H1 (cell line): ENCODE data around the gene GAD2. TPM values are rescaled to one million over a fixed set of nuclear protein-coding genes. Genes with fewer than 3 reads are reported as not detected.

Source experiments
- BACH1 ChIP-seq: IDR thresholded peaks from 2 replicates; pipeline ENCODE4 v1.6.1; 2012; ENCODE audit warnings: low read length, improper control_type of control experiment
- CBX8 ChIP-seq: fragments of 300-800, 300-1000 bp; sonication (generic); IDR thresholded peaks from 2 replicates; pipeline ENCODE4 v1.7.1; 2016; ENCODE audit warnings: low read depth, low read length, borderline replicate concordance
- CREB1 ChIP-seq: IDR thresholded peaks from 2 replicates; pipeline ENCODE4 v1.6.1; 2012; ENCODE audit warnings: inconsistent platforms
- CTBP2 ChIP-seq: IDR thresholded peaks from 2 replicates; pipeline ENCODE4 v1.7.0; 2011; ENCODE audit warnings: borderline replicate concordance, mild to moderate bottlenecking, moderate library complexity, mixed read lengths, low read length; ENCODE audit not compliant: insufficient read depth, insufficient read length
- E2F6 ChIP-seq: IDR thresholded peaks from 2 replicates; pipeline ENCODE4 v1.6.1; 2012; ENCODE audit warnings: inconsistent platforms
- GABPA ChIP-seq: IDR thresholded peaks from 2 replicates; pipeline ENCODE4 v1.6.1; 2011; ENCODE audit warnings: mild to moderate bottlenecking, low read length, moderate library complexity, borderline replicate concordance; ENCODE audit not compliant: insufficient read depth
- HDAC6 ChIP-seq: IDR thresholded peaks from one replicate; pipeline ENCODE4 v1.7.1; 2012; ENCODE audit warnings: low read depth, mild to moderate bottlenecking, inconsistent platforms, low read length, moderate library complexity
- SAP30 ChIP-seq: fragments of 300-600 bp; sonication (generic); IDR thresholded peaks from 2 replicates; pipeline ENCODE4 v1.7.1; 2012; ENCODE audit warnings: low read length, moderate library complexity, mild to moderate bottlenecking, inconsistent platforms; ENCODE audit not compliant: insufficient read depth, insufficient replicate concordance
- SIN3A ChIP-seq, 2 experiments: IDR thresholded peaks in 1 of 2; conservative IDR thresholded peaks in 1 of 2; 2 replicates each; pipeline ENCODE4 v1.6.1; 2011 to 2012; ENCODE audit warnings: low read length in 2 of 2, improper control_type of control experiment in 1 of 2, low read depth in 1 of 2, mild to moderate bottlenecking in 1 of 2
- SP2 ChIP-seq: IDR thresholded peaks from 2 replicates; pipeline ENCODE4 v1.6.1; 2012; ENCODE audit warnings: mild to moderate bottlenecking, low read length, inconsistent platforms
- TAF1 ChIP-seq: IDR thresholded peaks from 2 replicates; pipeline ENCODE4 v1.6.1; 2011; ENCODE audit warnings: mild to moderate bottlenecking, low read depth, low read length
- TBP ChIP-seq: IDR thresholded peaks from 2 replicates; pipeline ENCODE4 v1.6.1; 2011; ENCODE audit warnings: low read depth, low read length, improper control_type of control experiment
- polyA plus RNA-seq, 7 experiments: library from polyadenylated mRNA; depleted of rRNA in 3 of 7; stranded (reverse) in 5 of 7; unstranded in 2 of 7; fragments of >200 nt in 5 of 7; fragments of 200-250 nt in 2 of 7; gene quantifications; 1 replicate in 5 of 7; 2 replicates in 1 of 7; 4 replicates in 1 of 7; pipeline versions ENCODE4 v1.2.1 to v1.2.3, GENCODE V29; 2011 to 2013; ENCODE audit warnings: missing spikeins in 2 of 7, mixed read lengths in 2 of 7
- total RNA-seq: library from RNA; stranded (reverse); fragmentation: NEBNext Ultra II Directional; extraction: Animal tissue kit (Norgen Biotek cat#: 25700); gene quantifications from 2 replicates; pipeline ENCODE4 v1.2.1, GENCODE V29; 2021

The GAD2 gene
- total and polyA plus RNA-seq, 2 of the 8 experiments (the other 6 are each of a cell fraction or from before 2014, with no cell fraction given), result 0.30 to 0.47 TPM

DNA sequence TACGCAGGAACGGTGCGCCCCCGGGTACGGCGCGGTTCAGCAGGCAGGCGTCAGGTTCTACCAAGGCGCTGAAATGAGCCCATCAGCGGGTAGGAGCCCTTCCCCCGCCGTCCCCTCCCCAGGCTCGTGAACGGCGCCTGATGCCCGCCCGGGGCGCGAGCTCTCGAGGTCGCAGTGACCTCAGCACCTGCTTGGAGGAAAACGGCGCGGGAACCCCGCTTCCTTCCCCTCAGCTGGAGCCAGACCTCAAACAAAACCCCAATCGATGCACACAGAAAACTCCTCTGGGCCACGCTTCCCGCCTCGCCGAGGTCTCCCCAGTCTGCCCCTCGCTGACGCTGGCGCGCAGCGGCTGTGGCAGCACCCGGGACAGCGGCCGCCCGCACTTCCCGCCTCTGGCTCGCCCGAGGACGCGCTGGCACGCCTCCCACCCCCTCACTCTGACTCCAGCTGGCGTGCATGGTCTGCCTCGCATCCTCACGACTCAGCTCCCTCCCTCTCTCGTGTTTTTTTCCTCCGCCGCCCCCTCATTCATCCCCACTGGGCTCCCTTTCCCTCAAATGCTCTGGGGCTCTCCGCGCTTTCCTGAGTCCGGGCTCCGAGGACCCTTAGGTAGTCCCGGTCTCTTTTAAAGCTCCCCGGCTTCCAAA, 514 bp upstream of the GAD2 start (continued):
- no peak; the same call in 1 of the 2 replicates for TF ChIP-seq TBP
- TF ChIP-seq BACH1, result peak; percentile 47; the same call in 1 of the 2 replicates
- TF ChIP-seq TAF1, result 0 out of 2 replicates have a peak, but pooled peaks have one; percentile 18
- no peak for TF ChIP-seq GABPA
- TF ChIP-seq SIN3A (conservative IDR thresholded peaks at IDR 0.05 in 1 of 2, IDR thresholded peaks at IDR 0.05 in 1 of 2; ENCODE audit: low read depth in 1 of 2, low read length in 2 of 2), result peak; percentile 31 to 86; a peak in 1 of 4 replicates
- peak; percentile 90 for TF ChIP-seq CTBP2
- peak; percentile 60 for TF ChIP-seq CREB1
- no peak for TF ChIP-seq HDAC6
- no peak for TF ChIP-seq CBX8
- TF ChIP-seq E2F6, result peak; percentile 96
- no peak for TF ChIP-seq SP2
- TF ChIP-seq SAP30, result no peak
